Neuronal stem cell (in vitro differentiated cells): ENCODE measurements around the gene KLHL14.

Experiments
- DNase-seq: peaks from one replicate; pipeline ENCODE4 v3.0.0-alpha.2; 2013; ENCODE audit warnings: low spot score
- H2AFZ ChIP-seq: one replicate; pipeline ENCODE4 v1.6.1; 2013; ENCODE audit warnings: mild to moderate bottlenecking, low read length, inconsistent platforms
- H2AK5ac ChIP-seq: 2 replicates; pipeline ENCODE4 v1.6.1; 2013; ENCODE audit warnings: low read depth, mild to moderate bottlenecking, inconsistent platforms, low read length, moderate library complexity, mixed read lengths
- H2BK120ac ChIP-seq: 2 replicates; pipeline ENCODE4 v1.6.1; 2013; ENCODE audit warnings: low read depth, mild to moderate bottlenecking, inconsistent platforms, low read length, moderate library complexity, mixed read lengths
- H2BK12ac ChIP-seq: one replicate; pipeline ENCODE4 v1.6.1; 2013; ENCODE audit warnings: low read length, inconsistent platforms
- H2BK15ac ChIP-seq: 2 replicates; pipeline ENCODE4 v1.6.1; 2013; ENCODE audit warnings: mild to moderate bottlenecking, low read length, inconsistent platforms, mixed read lengths
- H2BK5ac ChIP-seq: one replicate; pipeline ENCODE4 v1.6.1; 2013; ENCODE audit warnings: inconsistent platforms, mild to moderate bottlenecking, low read length, moderate library complexity
- H3K14ac ChIP-seq: one replicate; pipeline ENCODE4 v1.6.1; 2013; ENCODE audit warnings: low read length, inconsistent platforms
- H3K18ac ChIP-seq: 2 replicates; pipeline ENCODE4 v1.6.1; 2013; ENCODE audit warnings: low read length, inconsistent platforms
- H3K23ac ChIP-seq: 2 replicates; pipeline ENCODE4 v1.6.1; 2013; ENCODE audit warnings: low read depth, mild to moderate bottlenecking, mixed read lengths, low read length, inconsistent platforms; ENCODE audit not compliant: poor library complexity
- H3K27ac ChIP-seq: replicated peaks from 3 replicates; pipeline ENCODE4 v1.5.1; 2013; ENCODE audit warnings: low read length, inconsistent platforms
- H3K27me3 ChIP-seq, 3 experiments: 2 replicates each; pipeline ENCODE4 v1.6.1; 2013; ENCODE audit warnings: low read length in 3 of 3, mild to moderate bottlenecking in 2 of 3, inconsistent platforms in 1 of 3, low read depth in 1 of 3, mixed read lengths in 1 of 3, moderate library complexity in 1 of 3; ENCODE audit not compliant: control insufficient read depth in 3 of 3, insufficient read depth in 3 of 3
- H3K36me3 ChIP-seq, 2 donors: replicated peaks in 1 of 2; 2 replicates each; pipeline ENCODE4 v1.6.1; 2013; ENCODE audit warnings: low read length in 2 of 2; ENCODE audit not compliant: control insufficient read depth in 2 of 2, insufficient read depth in 2 of 2
- H3K4ac ChIP-seq: 2 replicates; pipeline ENCODE4 v1.6.1; 2013; ENCODE audit warnings: inconsistent platforms, mild to moderate bottlenecking, low read length, moderate library complexity
- H3K4me1 ChIP-seq, 2 donors: 1 replicate in 1 of 2; 2 replicates in 1 of 2; pipeline ENCODE4 v1.6.1; 2013; ENCODE audit warnings: low read length in 2 of 2, low read depth in 1 of 2; ENCODE audit not compliant: control insufficient read depth in 2 of 2, insufficient read depth in 1 of 2
- H3K4me2 ChIP-seq: one replicate; pipeline ENCODE4 v1.6.1; 2013; ENCODE audit warnings: mild to moderate bottlenecking, low read length, inconsistent platforms; ENCODE audit not compliant: insufficient read depth, poor library complexity, severe bottlenecking
- H3K4me3 ChIP-seq, 2 donors: 2 replicates each; pipeline ENCODE4 v1.5.1; 2013; ENCODE audit warnings: low read length in 2 of 2, mild to moderate bottlenecking in 2 of 2, inconsistent platforms in 1 of 2, moderate library complexity in 1 of 2
- H3K79me1 ChIP-seq: one replicate; pipeline ENCODE4 v1.6.1; 2013; ENCODE audit warnings: low read depth, mild to moderate bottlenecking, inconsistent platforms, low read length, moderate library complexity
- H3K9ac ChIP-seq: one replicate; pipeline ENCODE4 v1.6.1; 2013; ENCODE audit warnings: mild to moderate bottlenecking, low read depth, low read length, inconsistent platforms; ENCODE audit not compliant: poor library complexity
- H3K9me3 ChIP-seq, 2 donors: replicated peaks in 1 of 2; 2 replicates each; pipeline versions ENCODE3 to v1.6.1; 2013; ENCODE audit warnings: low read length in 2 of 2, mild to moderate bottlenecking in 2 of 2, inconsistent platforms in 1 of 2, low read depth in 1 of 2, mixed read lengths in 1 of 2, moderate library complexity in 1 of 2; ENCODE audit not compliant: control insufficient read depth in 2 of 2, insufficient read depth in 1 of 2
- H4K8ac ChIP-seq: one replicate; pipeline ENCODE4 v1.6.1; 2013; ENCODE audit warnings: low read depth, mild to moderate bottlenecking, inconsistent platforms, low read length, moderate library complexity
- H4K91ac ChIP-seq: one replicate; pipeline ENCODE4 v1.6.1; 2013; ENCODE audit warnings: low read length, low read depth, mild to moderate bottlenecking, inconsistent platforms; ENCODE audit not compliant: poor library complexity
- WGBS, 2 donors: extraction: QIAGEN DNeasy Blood & Tissue Kit; methylation state at CpG; one replicate each; pipeline ENCODE4 v1.1.7; 2013; ENCODE audit warnings: missing lambda C conversion rate in 2 of 2, mixed read lengths in 1 of 2; ENCODE audit not compliant: insufficient read length in 2 of 2, insufficient replicate concordance in 1 of 2; ENCODE audit errors: extremely low coverage in 2 of 2; 5-methylcytosine and 5-hydroxymethylcytosine counted together

KLHL14 gene

DNA sequence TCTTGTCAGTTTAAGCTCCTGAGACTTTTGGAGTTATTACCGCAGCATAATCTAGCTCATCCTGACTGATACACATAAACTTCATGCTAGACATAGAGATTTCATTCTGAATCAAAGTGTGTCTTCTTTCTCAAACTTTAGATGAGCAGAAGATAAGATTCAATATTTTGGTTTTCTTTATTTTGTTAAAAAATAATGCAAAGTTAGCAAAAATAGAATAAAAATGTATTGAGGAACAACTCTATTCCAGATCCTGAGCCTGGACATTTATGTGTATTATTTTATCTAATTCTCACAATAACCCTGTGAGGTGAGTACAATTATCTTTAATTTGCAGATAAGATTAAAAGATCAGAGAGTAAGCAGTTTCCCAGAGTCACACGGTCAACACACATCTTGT is 38.4 kb downstream of the KLHL14 start:
- Histone ChIP-seq H4K91ac (no peak overlapping the region), H2AFZ (no peak overlapping the region), H2BK5ac (no peak overlapping the region), H3K23ac (no peak overlapping the region), H3K4ac (no peak overlapping the region), H2BK15ac (no peak overlapping the region), H3K9ac (no peak overlapping the region), H3K36me3 (peaks cover 0 to 57% of the 10 kb centered on the region in 2 donors), H3K4me2 (no peak overlapping the region), H3K4me3 (no peak overlapping the region), H2BK120ac (no peak overlapping the region), H4K8ac (no peak overlapping the region), H3K27ac (no peak overlapping the region), H2BK12ac (no peak overlapping the region), H3K4me1 (peaks cover 0 to 4% of the 10 kb centered on the region in 2 donors), H3K14ac (no peak overlapping the region), H2AK5ac (no peak overlapping the region), H3K27me3 (no peaks in the 10 kb centered on the region), H3K79me1 (no peaks in the 10 kb centered on the region), H3K9me3 (peaks cover 0 to 18% of the 10 kb centered on the region in 2 donors), H3K18ac (no peak overlapping the region)
- no CpG with 5 or more reads among the region's 2 CpGs for WGBS, 2 donors
- DNase-seq, result no peak

DNA sequence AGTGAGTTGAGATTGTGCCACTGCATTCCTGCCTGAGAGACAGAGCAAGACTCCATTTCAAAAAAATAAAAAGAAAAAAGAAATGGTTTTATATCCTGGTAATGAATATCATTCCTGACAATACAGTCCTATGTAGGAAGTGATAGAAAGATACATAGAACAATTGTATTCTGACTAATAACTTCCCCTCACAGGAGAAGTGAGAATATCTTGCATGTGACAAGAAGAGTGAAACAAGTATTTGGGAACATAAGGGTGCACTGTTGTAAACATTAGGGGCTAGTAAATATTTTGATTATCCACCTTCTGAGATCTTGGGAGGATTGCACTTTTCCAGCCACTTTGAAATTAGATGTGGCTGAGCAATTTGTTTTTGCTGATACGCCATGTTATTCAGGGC is 40.7 kb downstream of the KLHL14 start:
- Histone ChIP-seq H2BK12ac (no peak overlapping the region), H3K4me3 (no peak overlapping the region), H2AK5ac (no peak overlapping the region)

DNA sequence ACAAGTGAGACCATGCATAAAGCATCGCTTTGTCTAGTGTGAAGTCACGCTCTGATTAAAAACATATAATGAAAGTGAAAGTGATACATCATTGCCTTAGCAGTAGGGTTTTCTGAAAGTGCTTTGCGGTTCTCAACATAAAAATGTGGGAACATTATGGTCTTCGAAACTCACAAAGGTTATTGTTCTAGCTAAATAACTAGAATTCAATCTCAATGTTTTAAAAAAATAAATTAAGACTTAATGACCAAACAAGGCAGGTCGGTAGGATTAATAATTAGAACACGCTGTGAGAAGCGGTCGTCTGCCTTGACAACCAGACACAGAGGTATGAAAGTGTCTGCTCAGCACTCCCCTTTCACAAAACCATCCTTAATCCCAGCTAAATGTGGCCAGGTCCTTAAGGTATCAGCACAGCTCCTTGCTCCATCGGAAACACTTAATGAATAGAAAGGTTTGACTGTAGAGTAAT is 42.2 kb downstream of the KLHL14 start:
- Histone ChIP-seq H2BK15ac (no peak overlapping the region), H3K23ac (no peak overlapping the region), H3K4me1 (no peaks in the 10 kb centered on the region), H3K9me3 (peaks cover 0 to 18% of the 10 kb centered on the region in 2 donors), H4K91ac (no peak overlapping the region), H3K79me1 (no peaks in the 10 kb centered on the region), H3K4me2 (no peak overlapping the region), H3K18ac (no peak overlapping the region), H4K8ac (no peak overlapping the region), H3K4ac (no peak overlapping the region), H3K27me3 (no peaks in the 10 kb centered on the region), H3K14ac (no peak overlapping the region), H3K4me3 (no peak overlapping the region), H2AFZ (no peak overlapping the region), H3K27ac (no peak overlapping the region), H3K36me3 (peaks cover 0 to 55% of the 10 kb centered on the region in 2 donors), H2BK120ac (no peak overlapping the region), H2BK12ac (no peak overlapping the region), H2BK5ac (no peak overlapping the region), H3K9ac (no peak overlapping the region), H2AK5ac (no peak overlapping the region)
- no peak for DNase-seq
- no CpG with 5 or more reads among the region's 9 CpGs for WGBS, 2 donors

More for the DNA sequence above, 40.7 kb downstream of the KLHL14 start:
- no peak overlapping the region for H2BK5ac ChIP-seq
- H2BK120ac ChIP-seq, result no peak overlapping the region
- no peak overlapping the region for H3K27ac ChIP-seq
- H3K9me3 ChIP-seq, result peaks cover 0 to 18% of the 10 kb centered on the region in 2 donors
- H3K27me3 ChIP-seq, result no peaks in the 10 kb centered on the region
- no peak overlapping the region for H3K18ac ChIP-seq
- no peak overlapping the region for H2BK15ac ChIP-seq
- H3K36me3 ChIP-seq, result peaks cover 0 to 57% of the 10 kb centered on the region in 2 donors
- no peak overlapping the region for H4K91ac ChIP-seq
- no peak overlapping the region for H3K4me2 ChIP-seq
- H3K14ac ChIP-seq, result no peak overlapping the region
- no peak overlapping the region for H4K8ac ChIP-seq
- no peak overlapping the region for H3K23ac ChIP-seq
- DNase-seq, result no peak
- no peak overlapping the region for H3K4ac ChIP-seq
- no peak overlapping the region for H2AFZ ChIP-seq
- no peaks in the 10 kb centered on the region for H3K4me1 ChIP-seq
- no peaks in the 10 kb centered on the region for H3K79me1 ChIP-seq
- H3K9ac ChIP-seq, result no peak overlapping the region
- WGBS, 2 donors, result no CpG with 5 or more reads among the region's 1 CpG

DNA sequence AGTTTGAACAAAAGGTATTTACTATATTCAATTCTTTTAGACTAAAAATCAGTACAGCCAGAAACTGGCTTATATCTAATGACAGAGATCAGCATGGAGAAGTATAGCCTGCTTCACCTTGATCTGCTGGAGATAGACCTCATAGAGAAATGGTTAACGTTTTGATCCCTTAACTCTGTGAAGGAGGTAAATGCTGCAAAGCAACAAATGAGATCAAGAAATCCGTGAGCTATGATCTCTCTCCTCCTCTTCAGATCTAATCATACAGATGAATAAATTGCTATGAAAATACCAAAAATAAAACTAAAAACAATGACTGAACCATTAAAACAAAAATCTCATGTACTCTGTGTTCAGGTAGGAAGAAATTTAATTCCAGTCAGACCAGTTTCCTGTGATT is 42.8 kb downstream of the KLHL14 start:
- Histone ChIP-seq H3K9ac (no peak overlapping the region), H4K91ac (no peak overlapping the region), H3K4ac (no peak overlapping the region), H2BK15ac (no peak overlapping the region), H2BK120ac (no peak overlapping the region), H3K27ac (no peak overlapping the region), H3K18ac (no peak overlapping the region), H3K23ac (no peak overlapping the region), H3K14ac (no peak overlapping the region), H2BK5ac (no peak overlapping the region), H3K79me1 (no peaks in the 10 kb centered on the region), H2AK5ac (no peak overlapping the region), H3K9me3 (peaks cover 0 to 18% of the 10 kb centered on the region in 2 donors), H2AFZ (no peak overlapping the region), H3K4me2 (no peak overlapping the region), H4K8ac (no peak overlapping the region), H3K27me3 (no peaks in the 10 kb centered on the region), H3K4me1 (no peaks in the 10 kb centered on the region), H3K4me3 (no peak overlapping the region), H2BK12ac (no peak overlapping the region), H3K36me3 (peaks cover 0 to 54% of the 10 kb centered on the region in 2 donors)
- no peak for DNase-seq
- WGBS, 2 donors, result no CpG with 5 or more reads among the region's 2 CpGs
